ENCODE data around the gene BHLHE41. TPM values are rescaled to one million over a fixed set of nuclear protein-coding genes. Genes with fewer than 3 reads are reported as not detected.

Gene BHLHE41
- total RNA-seq, 1 donor from 2014 or later: 64.4 TPM

GRCh38 chr12:26136688-26137087 lies 11.9 kb upstream of the BHLHE41 start:
- ATAC-seq: no peak
- intact Hi-C loops (cut with DNase I): no loop called here
- no peak for DNase-seq (ENCODE audit: low spot score)

DNA sequence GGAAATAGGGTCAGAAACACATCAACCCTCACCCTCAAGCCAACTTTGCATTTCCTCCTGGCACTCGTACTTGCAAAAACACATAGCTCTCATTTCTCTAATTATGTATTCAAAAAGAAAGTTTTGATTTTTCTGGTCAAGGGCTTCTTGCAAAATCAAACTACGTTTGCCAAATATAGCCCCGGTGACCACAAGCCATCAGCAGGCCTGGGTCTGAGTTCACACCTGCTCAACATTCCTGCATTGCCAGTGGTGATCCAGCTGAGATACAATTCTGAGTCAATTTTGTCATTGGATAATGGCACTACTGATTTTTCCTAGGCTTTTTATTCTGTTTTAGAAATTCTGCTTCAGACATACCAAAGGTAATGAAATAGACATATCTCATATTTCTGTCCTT lies 10.7 kb upstream of the BHLHE41 start:
- ATAC-seq (no peak), DNase-seq (ENCODE audit: low spot score) (no peak)
- intact Hi-C loops (cut with DNase I): no loop called here

- DNase-seq (ENCODE audit: low spot score) (no peak), ATAC-seq (peak; percentile 78)
- intact Hi-C loops (cut with DNase I): no loop called here
Measured at GRCh38 chr12:26135010-26135420, 10.2 kb upstream of the BHLHE41 start.

- ATAC-seq (no peak), DNase-seq (ENCODE audit: low spot score) (no peak)
- intact Hi-C loops (cut with DNase I): no loop called here
Measured at GRCh38 chr12:26134540-26134939, 9.7 kb upstream of the BHLHE41 start.

DNA sequence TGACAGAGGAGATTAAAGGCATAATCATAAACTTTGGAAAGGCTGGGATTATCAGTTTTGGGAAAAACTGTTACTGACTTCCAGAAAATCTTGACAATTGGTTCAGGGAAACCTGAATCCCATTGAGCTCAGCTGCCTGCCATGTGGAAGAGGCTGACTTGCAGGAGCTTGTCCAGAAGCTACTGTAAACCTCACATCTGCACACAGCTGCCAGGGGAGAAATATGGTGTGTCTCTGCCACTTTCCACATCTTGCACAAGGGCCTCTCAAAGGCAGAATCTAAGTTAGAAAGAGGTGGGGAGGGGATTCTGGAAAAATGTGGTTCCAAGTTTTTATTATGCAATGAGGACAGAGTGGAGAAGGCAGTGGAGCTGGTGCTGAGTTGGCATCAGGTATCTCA lies 8.7 kb upstream of the BHLHE41 start:
- intact Hi-C loops (cut with DNase I): no loop called here
- no peak for ATAC-seq

GRCh38 chr12:26132866-26133265 lies 8.0 kb upstream of the BHLHE41 start:
- intact Hi-C loops (cut with DNase I): no loop called here
- ATAC-seq (no peak), DNase-seq (ENCODE audit: low spot score) (no peak)

More for the DNA sequence above, 8.7 kb upstream of the BHLHE41 start:
- no peak for DNase-seq (ENCODE audit: low spot score)

DNA sequence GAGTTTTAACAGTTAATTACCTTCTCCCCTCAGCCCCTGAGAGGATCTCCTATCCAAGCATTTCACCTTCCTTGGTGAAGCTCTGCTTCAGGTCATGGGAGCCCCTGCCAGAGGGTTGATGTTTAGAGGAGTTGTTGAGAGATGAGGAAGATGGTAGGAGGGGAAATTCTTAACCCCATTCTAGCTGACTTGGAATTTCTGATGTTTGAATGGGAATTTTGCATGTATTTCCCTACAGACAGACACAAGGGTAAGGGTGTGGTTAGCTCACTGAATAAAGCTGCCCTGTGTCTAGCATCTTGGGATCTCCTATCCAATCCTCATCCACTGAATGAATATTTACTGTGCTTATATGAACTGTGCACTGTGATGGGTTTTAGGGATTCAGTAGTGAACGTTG lies 7.1 kb upstream of the BHLHE41 start:
- no peak for ATAC-seq
- intact Hi-C loops (cut with DNase I): no loop called here
- DNase-seq (ENCODE audit: low spot score): no peak

- intact Hi-C loops (cut with DNase I): no loop called here
Measured at GRCh38 chr12:26130728-26131127, 5.9 kb upstream of the BHLHE41 start.

GRCh38 chr12:26128168-26128567 lies 3.3 kb upstream of the BHLHE41 start:
- DNase-seq (ENCODE audit: low spot score) (no peak), ATAC-seq (no peak)
- intact Hi-C loops (cut with DNase I): no loop called here

More at GRCh38 chr12:26130728-26131127, 5.9 kb upstream of the BHLHE41 start:
- DNase-seq (ENCODE audit: low spot score) (no peak), ATAC-seq (peak; percentile 2)

DNA sequence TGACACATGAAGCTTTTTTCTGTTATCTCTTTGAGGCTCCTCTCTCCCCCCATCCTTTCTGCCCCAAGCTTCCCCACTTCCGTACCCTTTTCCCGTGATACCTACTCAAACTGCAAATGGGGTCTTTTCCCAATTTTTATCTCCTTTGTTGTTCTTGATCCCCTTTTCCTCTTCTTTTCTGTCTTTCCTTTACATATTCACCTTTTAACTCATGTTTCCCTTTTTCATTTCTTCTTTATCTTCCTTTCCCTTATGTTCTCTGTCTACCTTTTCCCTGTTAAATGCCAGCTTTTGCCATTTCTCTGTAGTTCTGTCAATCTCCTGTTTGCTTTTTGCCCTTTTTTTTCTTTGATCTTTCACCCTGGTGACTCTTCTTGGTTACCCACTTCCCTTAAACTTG lies 2.6 kb upstream of the BHLHE41 start:
- intact Hi-C loops (cut with DNase I): no loop called here
- DNase-seq (ENCODE audit: low spot score) (no peak), ATAC-seq (no peak)

DNA sequence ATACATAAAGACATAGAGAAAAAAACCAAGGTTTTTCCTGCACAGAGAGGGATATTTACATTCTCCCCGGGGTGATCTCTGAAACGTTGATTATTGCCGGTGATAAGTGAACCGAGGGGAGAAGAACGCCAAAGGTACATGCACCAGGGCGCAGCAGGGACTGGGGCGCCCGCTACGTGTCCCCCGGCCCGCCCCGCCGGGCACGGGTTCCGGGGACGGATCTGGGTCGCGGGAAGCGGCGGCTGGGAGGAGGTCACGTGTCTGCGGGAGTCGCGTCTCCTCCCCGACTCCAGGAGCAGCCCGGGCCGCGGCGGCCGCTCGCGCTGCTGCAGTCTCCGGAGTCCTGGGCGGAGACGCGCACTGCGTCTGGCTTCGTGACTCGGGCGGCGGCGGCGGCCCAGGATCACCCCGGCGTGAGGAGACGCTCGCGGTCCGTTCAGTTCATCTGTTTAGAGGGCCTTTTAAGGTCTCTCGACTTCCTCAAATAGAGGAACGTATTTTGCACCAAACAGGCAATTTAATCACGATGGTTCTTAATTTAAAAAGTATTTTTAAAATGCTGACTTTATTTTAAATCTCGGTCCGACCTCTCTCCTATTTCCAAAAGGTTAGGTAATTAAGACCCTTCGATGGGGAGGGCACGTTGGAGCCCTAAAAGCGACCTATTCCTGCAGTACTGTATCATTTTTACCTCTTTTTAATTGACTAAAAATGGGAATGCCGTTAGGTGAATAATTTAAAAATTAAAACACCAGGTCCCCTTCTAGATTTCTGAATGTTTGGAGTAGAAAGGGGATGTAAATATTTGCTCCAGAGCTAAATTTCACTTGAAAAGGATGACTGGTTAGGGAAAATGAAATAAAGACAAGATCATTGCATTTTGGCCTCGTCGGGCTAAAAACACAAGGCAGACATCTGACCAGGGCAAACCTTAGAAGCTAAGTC lies 1.8 kb upstream of the BHLHE41 start:
- intact Hi-C loops (cut with DNase I): no loop called here
- ATAC-seq (peak; percentile 80), DNase-seq (ENCODE audit: low spot score) (peak; percentile 92)

- intact Hi-C loops (cut with DNase I): no loop called here
- DNase-seq (ENCODE audit: low spot score) (peak; percentile 82), ATAC-seq (peak; percentile 57)
Measured at GRCh38 chr12:26125400-26126339, 833 bp upstream of the BHLHE41 start.

- intact Hi-C loops (cut with DNase I): loop anchor here (5.0 kb wide), 1 partner anchor 74 kb away; the partner anchor contains the start of gene SSPN
- ATAC-seq: peak; percentile 0
- no peak for DNase-seq (ENCODE audit: low spot score)
Measured at GRCh38 chr12:26123482-26123980, 1.3 kb downstream of the BHLHE41 start.

- ATAC-seq (peak; percentile 64), DNase-seq (ENCODE audit: low spot score) (peak; percentile 90)
- intact Hi-C loops (cut with DNase I): loop anchor here (5.0 kb wide), 1 partner anchor 74 kb away; the partner anchor contains the start of gene SSPN
Measured at GRCh38 chr12:26122681-26123481, 2.0 kb downstream of the BHLHE41 start.

- DNase-seq (ENCODE audit: low spot score) (no peak), ATAC-seq (no peak)
- intact Hi-C loops (cut with DNase I): loop anchor here (5.0 kb wide), 1 partner anchor 75 kb away; the partner anchor contains the start of gene SSPN
Measured at GRCh38 chr12:26122061-26122680, 2.7 kb downstream of the BHLHE41 start.

- DNase-seq (ENCODE audit: low spot score) (no peak), ATAC-seq (no peak)
- intact Hi-C loops (cut with DNase I): loop anchor here (5.0 kb wide), 1 partner anchor 76 kb away; the partner anchor contains the start of gene SSPN
Measured at GRCh38 chr12:26121323-26122060, 3.3 kb downstream of the BHLHE41 start.

DNA sequence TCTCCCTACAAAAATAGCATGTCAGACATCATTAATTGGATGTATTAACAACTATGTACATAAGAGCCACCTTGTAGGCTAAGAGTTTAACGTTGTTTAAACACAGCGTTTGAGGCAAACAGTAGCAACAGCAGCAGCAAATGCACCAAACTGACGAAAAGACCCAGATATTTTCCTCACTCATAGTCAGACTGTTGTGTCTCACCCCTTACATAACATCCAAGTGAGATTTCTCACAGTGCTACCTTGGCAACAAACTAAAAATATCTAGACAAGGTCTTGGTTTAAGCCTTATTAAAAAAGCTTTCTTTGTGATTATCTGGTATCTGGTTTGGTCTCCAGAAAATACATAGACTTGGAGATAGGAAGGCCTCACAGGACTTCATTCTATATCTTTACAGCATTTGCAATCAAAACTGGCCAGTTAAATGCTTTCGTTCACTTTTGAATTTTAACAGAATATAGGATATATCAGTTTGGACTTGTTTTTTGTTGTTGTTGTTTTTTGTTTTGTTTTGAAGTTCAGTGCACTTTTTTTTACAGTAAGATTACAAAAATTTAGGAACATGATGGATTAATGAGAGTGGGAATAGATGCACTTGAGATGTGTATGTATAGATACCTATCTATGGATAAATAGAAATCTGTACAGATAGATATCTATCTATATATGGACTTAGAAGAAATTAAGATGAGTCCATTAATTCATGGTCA lies 4.1 kb downstream of the BHLHE41 start:
- intact Hi-C loops (cut with DNase I): loop anchor here (5.0 kb wide), 1 partner anchor 77 kb away; the partner anchor contains the start of gene SSPN
- ATAC-seq: no peak
- DNase-seq (ENCODE audit: low spot score): no peak
